A549 (cell line): Measurements from ENCODE around the gene GABBR2. TPM values are rescaled to one million over a fixed set of nuclear protein-coding genes. Genes with fewer than 3 reads are reported as not detected.
A peak's percentile ranks its signal among the peaks of the same experiment; 100 is the strongest.

Source experiments
- ATAC-seq, 2 experiments: fragments of 200-7000 bp in 1 of 2; fragments of >200 bp in 1 of 2; cut with Nextera tagmentation in 1 of 2; cut with Tn5 transposase in 1 of 2; 3 replicates each; pipeline versions ENCODE4 v1.8.0 to v1.9.1; 2018 to 2020; ENCODE audit warnings: mild to moderate bottlenecking in 1 of 2, moderate library complexity in 1 of 2
- CTCF ChIA-PET: fragments of 300-600 bp; sonication (Branson Sonifier 250); formaldehyde crosslinking; extraction: SDS; loops from one replicate; lab custom pipeline; 2021; ENCODE audit warnings: antibody characterized with exemption, inconsistent platforms; lab: Yijun Ruan, JAX
- POLR2A ChIA-PET: fragments of 350-600 bp; formaldehyde crosslinking; extraction: SDS; loops from one replicate; lab custom pipeline; 2021; ENCODE audit warnings: antibody characterized with exemption, inconsistent platforms; lab: Yijun Ruan, JAX
- DNase-seq, 2 experiments: peaks; one replicate each; pipeline versions ENCODE4 v3.0.0 to v3.0.0-alpha.2; 2011 to 2016; ENCODE audit warnings: low read depth in 1 of 2, low spot score in 1 of 2
- FAIRE-seq: peaks from 2 replicates; lab custom pipeline; 2011; peaks lifted over from hg19 to GRCh38; lab: Jason Lieb, UNC
- H3K27ac ChIP-seq, 2 experiments: fragments of >200 bp; sonication (Bioruptor Twin); formaldehyde crosslinking; 3 replicates each; pipeline ENCODE4 v1.5.1; 2016 to 2017
- H3K4me1 ChIP-seq: fragments of >200 bp; sonication (Bioruptor Twin); formaldehyde crosslinking; 3 replicates; pipeline ENCODE4 v1.6.1; 2016
- H3K4me2 ChIP-seq: fragments of >200 bp; sonication (Bioruptor Twin); formaldehyde crosslinking; 3 replicates; pipeline ENCODE4 v1.6.1; 2016
- H3K4me3 ChIP-seq: fragments of >200 bp; sonication (Bioruptor Twin); formaldehyde crosslinking; 3 replicates; pipeline ENCODE4 v1.5.1; 2016
- H3K9me3 ChIP-seq: fragments of >200 bp; sonication (Bioruptor Twin); formaldehyde crosslinking; 3 replicates; pipeline ENCODE4 v1.6.1; 2016
- CBX8 ChIP-seq: fragments of 200-600 bp; sonication (generic); IDR thresholded peaks from 2 replicates; pipeline ENCODE4 v1.6.1; 2016
- EHMT2 ChIP-seq: fragments of 200-600 bp; sonication (generic); IDR thresholded peaks from 2 replicates; pipeline ENCODE4 v1.6.1; 2016; ENCODE audit warnings: antibody characterized with exemption, low read depth, mild to moderate bottlenecking, moderate library complexity
- FOSB ChIP-seq: fragments of 250-450 bp; sonication (Bioruptor Pico); IDR thresholded peaks from 2 replicates; pipeline ENCODE4 v1.5.0; 2020; ENCODE audit warnings: mild to moderate bottlenecking, moderate library complexity
- FOSL2 ChIP-seq, 2 experiments: fragments of 450-650 bp in 1 of 2; fragments of >200 bp in 1 of 2; sonication (Bioruptor Twin) in 1 of 2; formaldehyde crosslinking; IDR thresholded peaks; 2 replicates each; pipeline versions ENCODE4 v1.5.0 to v1.6.1; 2016 to 2020; ENCODE audit warnings: mild to moderate bottlenecking in 1 of 2, moderate library complexity in 1 of 2
- HOXB5 ChIP-seq: fragments of 250-450 bp; sonication (Bioruptor Pico); IDR thresholded peaks from 2 replicates; pipeline ENCODE4 v1.5.0; 2020; ENCODE audit warnings: mild to moderate bottlenecking, moderate library complexity
- MAFK ChIP-seq: fragments of 450-650 bp; IDR thresholded peaks from 2 replicates; pipeline ENCODE4 v1.6.1; 2014; ENCODE audit not compliant: partially characterized antibody
- MYC ChIP-seq: IDR thresholded peaks from 2 replicates; pipeline ENCODE4 v1.6.1; 2012; ENCODE audit warnings: mild to moderate bottlenecking, inconsistent platforms, low read length, improper control_type of control experiment, borderline replicate concordance
- NPAS2 ChIP-seq: fragments of 250-450 bp; sonication (Bioruptor Pico); IDR thresholded peaks from 2 replicates; pipeline ENCODE4 v1.8.0; 2022; ENCODE audit warnings: mild to moderate bottlenecking, moderate library complexity, borderline replicate concordance
- NR3C1 ChIP-seq: fragments of >200 bp; sonication (Bioruptor Twin); formaldehyde crosslinking; IDR thresholded peaks from 3 replicates; pipeline ENCODE4 v1.6.1; 2017
- ZFP36 ChIP-seq: fragments of 450-650 bp; IDR thresholded peaks from 2 replicates; pipeline ENCODE4 v1.6.1; 2014; ENCODE audit warnings: borderline replicate concordance; ENCODE audit not compliant: partially characterized antibody
- WGBS: methylation state at CpG from one replicate; pipeline ENCODE4 v1.1.6; 2017; ENCODE audit errors: missing lambda C conversion rate; 5-methylcytosine and 5-hydroxymethylcytosine counted together
- polyA plus RNA-seq, 4 experiments: library from polyadenylated mRNA; depleted of rRNA in 3 of 4; stranded (reverse); fragments of >200 nt; fragmentation: RNase III in 1 of 4; extraction: RNeasy Plus Mini Kit Qiagen cat#74134 plus additional on column Dnase treatment in 1 of 4; gene quantifications; 2 replicates in 3 of 4; 3 replicates in 1 of 4; pipeline ENCODE4 v1.2.3, GENCODE V29; 2011 to 2017
- TF ChIP-seq, protein P1 (sequence below): IDR thresholded peaks from 2 replicates; pipeline ENCODE4 v1.6.1; 2012
- TF ChIP-seq, protein P2 (sequence below): IDR thresholded peaks from 2 replicates; pipeline ENCODE4 v1.6.1; 2012; ENCODE audit warnings: low read depth, borderline replicate concordance
- TF ChIP-seq, protein P3 (sequence below): fragments of 450-650 bp; IDR thresholded peaks from 2 replicates; pipeline ENCODE4 v1.6.1; 2014; ENCODE audit warnings: antibody characterized with exemption

The GABBR2 gene
- polyA plus RNA-seq, 2 of the 4 experiments (the other 2 are of a cell fraction): 0.08 to 0.57 TPM

DNA sequence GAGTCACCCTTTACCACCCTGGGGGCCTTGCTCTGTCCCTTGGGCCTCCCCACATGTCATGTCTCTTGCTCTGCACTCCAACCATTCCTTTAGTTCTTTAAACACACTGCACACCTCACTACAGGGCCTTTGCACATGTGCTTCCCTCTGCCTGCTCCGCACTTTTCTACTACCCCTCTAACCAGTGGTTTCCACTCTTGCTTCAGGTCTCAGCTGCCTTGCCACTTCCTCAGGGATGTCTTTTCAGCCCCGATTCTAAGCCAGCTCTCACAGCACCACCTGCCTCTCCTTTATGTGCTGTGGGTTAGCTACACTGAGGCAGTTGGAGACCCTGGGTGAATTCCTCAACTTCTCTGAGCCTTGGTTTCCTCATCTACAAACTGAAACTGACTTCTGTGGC is 34.6 kb upstream of the GABBR2 start (continued):
- TF ChIP-seq, protein P1, sequence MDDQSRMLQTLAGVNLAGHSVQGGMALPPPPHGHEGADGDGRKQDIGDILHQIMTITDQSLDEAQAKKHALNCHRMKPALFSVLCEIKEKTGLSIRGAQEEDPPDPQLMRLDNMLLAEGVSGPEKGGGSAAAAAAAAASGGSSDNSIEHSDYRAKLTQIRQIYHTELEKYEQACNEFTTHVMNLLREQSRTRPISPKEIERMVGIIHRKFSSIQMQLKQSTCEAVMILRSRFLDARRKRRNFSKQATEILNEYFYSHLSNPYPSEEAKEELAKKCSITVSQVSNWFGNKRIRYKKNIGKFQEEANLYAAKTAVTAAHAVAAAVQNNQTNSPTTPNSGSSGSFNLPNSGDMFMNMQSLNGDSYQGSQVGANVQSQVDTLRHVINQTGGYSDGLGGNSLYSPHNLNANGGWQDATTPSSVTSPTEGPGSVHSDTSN: no peak
- no peak for TF ChIP-seq NPAS2 (CRISPR knock-in tag)
- TF ChIP-seq, all 56 proteins: peak for 0

DNA sequence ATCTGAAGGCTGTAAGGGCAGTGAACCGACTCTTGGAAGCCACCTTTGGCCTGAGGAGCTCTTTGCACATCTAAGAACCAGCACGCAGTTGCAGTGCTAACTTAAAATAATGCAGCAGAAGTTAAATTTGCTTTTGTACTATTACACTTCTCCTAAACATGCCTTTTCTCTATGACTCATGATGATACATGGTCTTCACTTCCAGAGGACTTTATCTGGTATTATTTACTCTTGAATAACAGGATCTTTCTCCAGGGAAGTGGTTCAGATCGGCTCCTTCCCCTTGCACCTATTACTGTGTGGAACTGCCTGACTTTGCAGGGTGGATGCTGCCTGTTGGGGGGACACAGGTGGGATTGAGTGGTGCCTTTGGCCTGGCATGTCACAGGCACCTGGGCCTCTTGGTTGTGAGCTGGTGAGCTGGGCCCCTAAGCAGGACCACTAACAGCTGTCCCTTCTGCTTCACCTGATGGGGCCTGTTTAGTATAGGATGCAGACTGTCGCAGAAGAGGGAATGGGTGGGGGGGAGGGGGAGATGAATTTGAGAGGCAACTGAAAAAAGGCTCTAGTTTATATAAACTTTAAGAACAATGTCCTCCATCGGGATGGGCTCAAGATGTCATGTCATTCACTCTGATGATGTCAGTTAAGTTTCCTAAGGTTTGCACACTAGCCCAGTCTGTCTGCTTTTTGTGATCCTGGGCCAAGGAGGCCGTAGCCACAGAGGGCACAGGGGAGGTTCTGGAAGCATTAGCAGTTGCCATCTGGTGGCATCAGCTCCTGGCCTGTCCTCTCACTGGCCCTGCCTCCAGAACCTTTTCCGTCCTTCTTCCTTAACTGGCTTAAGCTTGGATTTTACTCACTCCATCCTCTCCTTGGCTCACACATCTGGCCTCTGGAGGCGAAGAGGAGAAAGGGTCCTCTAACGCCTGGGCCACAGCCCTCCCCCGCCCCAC is 33.9 kb upstream of the GABBR2 start:
- POLR2A ChIA-PET: no interaction called here
- Histone ChIP-seq H3K27ac (peak overlapping the region in 1 of 2 experiments; percentile 56; a peak in 2 of 6 replicates), H3K4me3 (no peak overlapping the region), H3K4me2 (peak overlapping the region; percentile 50), H3K4me1 (peaks cover 19% of the 10 kb centered on the region), H3K9me3 (0 out of 3 replicates have a peak, but pooled peaks cover 2% of the 10 kb centered on the region)
- CTCF ChIA-PET: interaction anchor here (1.1 to 2.8 kb wide), 3 partner anchors 13 to 427 kb away, joined by 3 to 11 read pairs (median 6); no protein-coding TSS in a partner anchor
- peak; percentile 58 to 83 for ATAC-seq
- peak; percentile 13 to 18 for DNase-seq
- no peak for TF ChIP-seq HOXB5 (CRISPR knock-in tag)
- TF ChIP-seq ZFP36: no peak
- no peak for TF ChIP-seq NPAS2 (CRISPR knock-in tag)
- TF ChIP-seq FOSL2 (IDR thresholded peaks at IDR 0.05): no peak
- TF ChIP-seq FOSL2 (CRISPR knock-in tag; IDR thresholded peaks at IDR 0.05): peak; percentile 48; the same call in 1 of the 2 replicates
- no peak for FAIRE-seq
- 47% methylated on average over 7 of the region's 10 CpGs for WGBS

DNA sequence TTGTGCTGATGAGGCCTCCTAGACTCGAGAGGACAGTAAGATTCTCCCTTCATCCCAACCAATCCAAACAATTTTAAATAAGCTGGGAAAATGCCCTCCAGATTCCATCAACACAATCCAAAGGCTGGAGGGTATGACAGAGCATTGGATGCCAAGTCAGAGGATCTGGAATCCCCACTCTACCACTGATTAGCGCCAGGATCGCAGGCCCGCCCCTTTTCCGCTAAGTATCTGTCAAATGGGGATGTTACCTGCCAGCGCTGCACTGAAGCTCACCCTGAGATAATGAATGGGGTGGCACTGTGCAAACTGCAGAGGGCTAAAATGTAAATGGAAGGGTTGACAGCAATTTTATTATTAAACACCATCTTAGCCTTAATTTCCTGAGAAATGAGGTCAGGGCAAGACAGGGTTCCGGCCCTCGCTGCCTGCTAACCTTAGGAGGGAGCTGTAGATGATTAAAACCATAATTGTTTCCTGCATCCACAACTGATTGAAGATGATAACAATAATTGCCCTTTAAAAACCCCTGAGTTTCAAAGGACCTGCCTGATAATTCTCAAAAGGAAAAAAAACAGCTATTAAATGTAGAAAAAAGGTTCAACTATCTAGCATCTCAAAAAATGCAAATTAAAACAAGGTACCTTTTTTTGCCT is 31.6 kb upstream of the GABBR2 start:
- FAIRE-seq (no peak), DNase-seq (no peak), ATAC-seq (no peak)
- CTCF ChIA-PET: interaction anchor here (0.6 to 2.8 kb wide), 5 partner anchors 12 to 425 kb away, joined by 3 to 11 read pairs (median 4); no protein-coding TSS in a partner anchor
- no peak overlapping the region for H3K4me3 ChIP-seq
- no peak for TF ChIP-seq EHMT2
- TF ChIP-seq MYC: no peak
- TF ChIP-seq NR3C1: no peak
- TF ChIP-seq ZFP36: no peak
- TF ChIP-seq, protein P2, sequence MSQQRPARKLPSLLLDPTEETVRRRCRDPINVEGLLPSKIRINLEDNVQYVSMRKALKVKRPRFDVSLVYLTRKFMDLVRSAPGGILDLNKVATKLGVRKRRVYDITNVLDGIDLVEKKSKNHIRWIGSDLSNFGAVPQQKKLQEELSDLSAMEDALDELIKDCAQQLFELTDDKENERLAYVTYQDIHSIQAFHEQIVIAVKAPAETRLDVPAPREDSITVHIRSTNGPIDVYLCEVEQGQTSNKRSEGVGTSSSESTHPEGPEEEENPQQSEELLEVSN: no peak
- TF ChIP-seq, protein P3, sequence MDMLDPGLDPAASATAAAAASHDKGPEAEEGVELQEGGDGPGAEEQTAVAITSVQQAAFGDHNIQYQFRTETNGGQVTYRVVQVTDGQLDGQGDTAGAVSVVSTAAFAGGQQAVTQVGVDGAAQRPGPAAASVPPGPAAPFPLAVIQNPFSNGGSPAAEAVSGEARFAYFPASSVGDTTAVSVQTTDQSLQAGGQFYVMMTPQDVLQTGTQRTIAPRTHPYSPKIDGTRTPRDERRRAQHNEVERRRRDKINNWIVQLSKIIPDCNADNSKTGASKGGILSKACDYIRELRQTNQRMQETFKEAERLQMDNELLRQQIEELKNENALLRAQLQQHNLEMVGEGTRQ: no peak
- TF ChIP-seq FOSB (CRISPR knock-in tag): no peak
- TF ChIP-seq, protein P1: no peak
- no peak for TF ChIP-seq CBX8
- no peak for TF ChIP-seq FOSL2 (IDR thresholded peaks at IDR 0.05)
- no peak for TF ChIP-seq FOSL2 (CRISPR knock-in tag; IDR thresholded peaks at IDR 0.05)
- no peak for TF ChIP-seq MAFK
- TF ChIP-seq, all 56 proteins: peak for 0
- H3K4me2 ChIP-seq: no peak overlapping the region
- WGBS: 88% methylated on average over 8 of the region's 8 CpGs
- H3K9me3 ChIP-seq: 0 out of 3 replicates have a peak, but pooled peaks cover 2% of the 10 kb centered on the region
- POLR2A ChIA-PET: no interaction called here
- H3K27ac ChIP-seq: no peak overlapping the region
- H3K4me1 ChIP-seq: peaks cover 16% of the 10 kb centered on the region
